ENCODE measurements around the gene SEC23IP.
"Not testable (repeated sequence)": the region's sequence is repeated elsewhere in the genome, so short reads cannot be mapped to it uniquely, and the experiment has no call there.

SEC23IP gene

DNA sequence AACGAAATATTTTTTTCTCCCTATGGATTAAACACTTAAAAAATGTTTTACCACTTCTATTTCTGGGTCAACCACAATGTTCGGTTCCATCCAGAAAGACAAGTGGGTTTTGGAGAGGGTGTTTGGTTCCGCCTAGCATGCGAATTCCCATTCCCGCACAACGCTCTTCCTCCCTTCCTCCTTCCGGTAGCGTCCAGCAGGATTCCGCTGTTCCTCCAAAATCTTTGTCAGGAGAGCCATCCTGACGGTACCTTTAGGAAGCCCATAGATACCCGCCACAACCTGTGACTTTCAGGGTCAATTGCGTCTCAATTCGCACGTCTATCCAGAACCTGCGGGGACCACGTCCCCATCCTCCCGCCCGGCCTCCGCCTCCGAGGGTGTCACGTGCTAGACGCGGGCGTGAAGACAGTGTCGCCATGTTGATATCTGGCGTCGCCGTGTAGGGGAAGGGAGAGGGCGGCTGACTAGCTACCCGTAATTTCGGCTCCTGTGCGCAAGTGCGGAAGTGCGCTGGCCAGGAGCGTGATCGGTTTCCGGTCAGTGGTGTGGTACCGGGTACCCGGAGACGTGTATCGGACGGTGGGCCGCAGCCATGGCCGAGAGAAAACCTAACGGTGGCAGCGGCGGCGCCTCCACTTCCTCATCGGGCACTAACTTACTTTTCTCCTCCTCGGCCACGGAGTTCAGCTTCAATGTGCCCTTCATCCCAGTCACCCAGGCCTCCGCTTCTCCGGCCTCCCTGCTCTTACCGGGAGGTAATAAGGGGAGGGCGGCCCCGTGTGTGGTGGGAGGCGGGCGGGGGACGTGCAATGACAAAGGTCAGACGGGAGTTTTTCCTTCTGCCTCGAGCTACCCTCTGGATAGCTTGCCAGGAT, at the start of gene SEC23IP:
SEC23IP (plus strand) TSS at position 543 of the 878 bp plus-strand sequence; CDS start at position 596, 53 bp downstream.
- ATAC-seq, result peak; percentile 99 to 100

- no peak for ATAC-seq
These were observed 46.9 kb upstream of the SEC23IP start for GRCh38 chr10:119845656-119846055.

DNA sequence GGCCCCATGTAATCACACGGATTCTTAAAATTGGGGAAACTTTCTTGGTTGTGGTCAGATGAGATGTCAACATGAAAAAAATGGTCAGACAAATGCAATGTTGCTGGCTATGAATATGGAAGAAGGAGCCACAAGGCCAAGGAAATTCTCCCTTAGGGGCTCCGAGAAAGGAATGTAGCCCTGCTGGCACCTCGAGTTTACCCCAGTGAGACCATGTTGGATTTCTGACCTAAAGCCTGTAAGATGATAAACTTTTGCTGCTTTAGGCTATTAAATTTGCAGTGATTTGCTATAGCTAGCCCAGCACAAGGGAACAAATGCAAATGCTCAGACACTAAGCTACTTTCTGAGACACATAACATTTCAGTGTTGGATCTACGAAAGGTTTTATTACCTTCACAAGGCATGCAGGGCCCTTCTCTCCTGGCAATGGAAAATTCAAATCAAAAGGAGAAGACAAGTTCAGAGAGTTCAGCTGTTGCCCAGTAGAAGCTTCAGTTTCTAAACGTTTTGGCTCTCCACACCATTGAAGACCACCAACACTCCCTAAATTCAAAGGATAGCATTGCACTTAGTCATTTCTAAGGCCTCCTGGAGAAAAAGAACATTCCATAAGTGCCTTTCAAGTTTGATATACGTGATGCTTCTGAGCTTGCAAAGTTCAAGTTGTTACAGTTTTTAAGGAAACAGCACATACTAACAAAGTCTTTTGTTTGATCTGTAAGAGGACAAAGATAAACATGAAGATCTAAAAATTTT, 43.3 kb upstream of the SEC23IP start:
- ATAC-seq, result no peak

DNA sequence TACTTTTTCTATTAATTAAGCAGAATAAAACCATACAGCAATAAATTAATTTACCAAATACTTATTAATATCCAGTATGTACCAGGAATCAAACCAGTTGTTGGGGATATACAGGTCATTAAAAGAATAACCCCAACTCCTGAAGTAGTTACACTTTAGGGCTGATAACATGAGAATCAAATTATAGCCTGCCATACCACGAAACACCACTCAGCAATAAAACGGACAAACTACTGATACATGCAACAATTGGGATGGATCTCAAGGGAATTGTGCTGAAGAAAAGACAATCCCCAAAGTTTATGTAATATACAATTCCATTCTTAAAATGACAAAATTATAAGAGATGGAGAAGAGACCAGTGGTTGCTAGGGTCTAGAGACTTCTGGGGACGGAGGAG, 42.6 kb upstream of the SEC23IP start:
- no peak for ATAC-seq

GRCh38 chr10:119852277-119852676, 40.3 kb upstream of the SEC23IP start:
- no peak for ATAC-seq

- ATAC-seq, result no peak
These were observed 39.7 kb upstream of the SEC23IP start for GRCh38 chr10:119852822-119853221.

DNA sequence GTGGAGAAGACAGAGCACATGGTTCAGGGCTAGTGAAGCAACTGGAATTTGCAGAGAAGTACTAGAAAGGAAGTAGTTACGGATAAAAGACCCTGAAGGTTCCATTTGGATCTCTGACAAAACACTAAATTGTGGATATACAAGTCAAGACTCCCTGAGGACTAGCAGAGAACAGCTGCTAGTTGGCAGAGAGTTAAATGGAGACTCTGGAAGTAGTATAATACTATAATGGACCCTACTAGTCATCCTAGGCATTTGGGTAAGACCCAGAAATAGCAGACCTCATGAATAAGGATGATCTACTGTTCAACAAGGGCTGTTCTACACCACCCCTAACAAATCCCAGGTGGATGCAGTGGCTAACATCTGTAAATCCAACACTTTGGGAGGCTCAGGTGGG, 39.0 kb upstream of the SEC23IP start:
- no peak for ATAC-seq

DNA sequence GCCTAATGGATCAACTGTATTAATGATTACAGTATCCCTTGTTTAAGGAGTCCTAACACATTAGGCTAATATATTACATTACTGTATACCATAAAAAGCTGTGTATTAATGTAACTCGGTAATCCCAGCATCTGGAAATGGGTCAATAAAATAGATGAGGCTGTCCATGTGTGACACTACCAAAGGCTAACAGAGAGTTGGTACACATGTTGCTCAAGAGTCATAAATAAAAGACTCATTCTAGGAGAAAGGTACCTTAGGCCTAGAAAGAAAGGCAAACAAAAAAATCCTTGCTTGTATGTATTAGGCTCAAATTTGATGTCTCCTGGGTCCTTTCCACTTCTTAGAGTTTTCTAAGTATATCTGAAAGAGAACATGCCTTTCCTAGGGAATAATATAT, 34.5 kb upstream of the SEC23IP start:
- ATAC-seq, result no peak

- ATAC-seq, result peak in 1 of 2 donors; percentile 41
These were observed 32.9 kb upstream of the SEC23IP start for GRCh38 chr10:119859420-119860258.

DNA sequence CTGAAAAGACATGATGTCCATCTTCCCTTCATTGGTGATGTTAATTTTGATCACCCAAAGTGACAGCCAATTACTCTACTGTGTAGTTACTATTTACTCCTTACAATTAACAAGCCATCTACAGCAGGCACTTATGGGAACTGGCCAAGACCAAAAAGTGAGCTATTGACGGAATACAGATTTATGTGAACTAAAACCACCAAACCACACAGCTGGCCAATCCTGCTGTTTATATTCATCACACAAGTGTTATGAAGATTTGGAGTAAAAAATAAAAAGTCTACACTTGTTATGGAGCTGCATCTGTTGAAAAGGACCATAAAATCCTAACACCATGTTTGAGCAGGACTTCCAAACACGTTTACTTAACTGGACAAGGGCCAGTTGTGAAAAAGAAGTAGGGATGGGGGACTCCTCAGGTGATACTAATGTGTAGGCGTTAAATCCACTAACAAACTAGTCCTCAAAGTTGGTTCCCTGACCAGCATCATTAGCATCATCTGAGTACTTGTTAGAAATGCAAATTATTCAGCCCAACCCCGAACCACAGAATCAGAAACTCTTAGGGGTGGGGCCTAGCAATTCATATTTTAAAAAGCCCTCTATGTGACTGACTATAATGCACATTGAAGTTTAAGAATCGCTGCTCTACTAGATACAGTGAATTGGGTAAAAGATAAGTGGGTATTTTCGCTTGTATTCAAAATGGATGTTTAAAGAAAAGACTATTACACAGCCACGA, 31.5 kb upstream of the SEC23IP start:
- ATAC-seq, result peak; percentile 21 to 69

DNA sequence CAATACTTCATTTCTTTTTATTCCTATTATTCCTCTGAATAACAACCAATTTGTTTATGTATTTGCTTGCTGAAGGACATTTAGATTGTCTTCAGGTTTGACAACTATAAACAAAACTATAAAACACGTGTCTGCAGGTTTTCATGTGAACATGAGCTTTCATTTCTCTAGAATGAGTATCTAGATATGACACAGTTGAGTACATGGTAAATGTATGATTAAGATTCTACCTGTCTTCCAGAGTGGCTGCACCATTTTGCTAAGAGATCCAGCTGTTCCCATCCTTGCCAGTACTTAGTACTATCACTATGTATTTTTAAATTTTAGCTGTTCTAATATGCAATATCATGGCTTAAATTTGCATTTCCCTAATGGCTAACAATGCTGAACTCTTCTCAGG, 30.0 kb upstream of the SEC23IP start:
- peak; percentile 48 for ATAC-seq

GRCh38 chr10:119863951-119864565, 28.5 kb upstream of the SEC23IP start:
- ATAC-seq, result no peak

DNA sequence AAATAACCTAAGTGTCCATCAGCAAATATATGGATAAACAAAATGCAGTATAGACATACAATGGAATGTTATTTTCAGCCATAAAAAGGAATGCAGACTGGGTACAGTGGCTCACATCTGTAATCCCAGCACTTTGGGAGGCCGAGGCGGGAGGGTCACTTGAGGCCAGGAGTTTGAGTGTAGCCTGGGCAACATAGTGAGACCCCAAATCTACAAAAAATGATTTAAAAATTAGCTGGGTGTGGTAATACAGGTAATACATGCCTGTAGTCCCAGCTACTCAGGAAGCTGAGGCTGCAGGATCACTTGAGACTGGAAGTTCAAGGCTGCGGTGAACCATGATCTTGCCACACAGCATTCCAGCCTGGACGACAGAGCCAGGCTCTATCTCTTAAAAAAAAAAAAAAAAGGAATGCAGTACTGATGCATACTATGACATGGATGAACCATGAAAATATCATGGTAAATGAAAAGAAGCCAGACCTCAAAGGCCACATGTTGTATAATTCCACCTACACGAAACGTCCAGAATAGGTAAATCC, 26.8 kb upstream of the SEC23IP start:
- no peak for ATAC-seq

GRCh38 chr10:119867317-119867716, 25.2 kb upstream of the SEC23IP start:
- no peak for ATAC-seq

GRCh38 chr10:119869398-119869797, 23.1 kb upstream of the SEC23IP start:
- not testable (repeated sequence) for ATAC-seq

DNA sequence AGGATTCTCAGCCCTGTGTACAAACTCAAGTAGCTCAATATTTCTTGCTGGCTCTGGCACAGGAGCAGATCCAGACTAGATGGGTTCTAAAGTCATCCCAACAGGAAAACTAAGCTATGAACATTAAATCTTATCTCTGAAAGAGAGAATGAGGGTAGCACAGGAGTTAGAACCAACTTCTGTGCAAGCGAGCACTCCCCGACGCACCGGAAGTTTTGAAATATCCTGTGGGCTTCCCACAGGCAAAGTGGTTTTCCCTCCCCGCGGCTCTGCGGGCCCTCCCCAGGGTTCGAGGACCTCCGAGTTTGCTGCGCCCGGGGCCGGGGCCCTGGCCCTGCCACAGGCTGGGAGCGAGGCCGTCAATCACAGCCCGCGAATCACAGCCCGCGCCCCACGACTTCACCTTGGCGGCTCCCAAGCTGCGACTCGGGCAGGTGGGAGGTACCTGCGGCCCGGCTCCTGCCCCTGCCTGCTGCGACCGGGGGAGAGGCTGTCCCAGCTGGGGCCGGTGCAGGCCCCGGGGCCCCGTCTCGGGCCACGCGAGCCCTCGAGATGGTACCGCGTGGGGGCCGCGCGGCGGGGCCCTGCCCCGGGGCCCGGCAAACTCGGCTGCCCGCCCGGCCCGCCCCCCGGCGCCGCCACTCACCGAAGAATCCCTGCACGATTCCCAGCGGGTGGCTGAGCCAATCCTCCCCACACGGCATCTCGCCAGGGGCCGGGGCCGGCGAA, 20.5 kb upstream of the SEC23IP start:
- ATAC-seq, result peak; percentile 36 to 37

DNA sequence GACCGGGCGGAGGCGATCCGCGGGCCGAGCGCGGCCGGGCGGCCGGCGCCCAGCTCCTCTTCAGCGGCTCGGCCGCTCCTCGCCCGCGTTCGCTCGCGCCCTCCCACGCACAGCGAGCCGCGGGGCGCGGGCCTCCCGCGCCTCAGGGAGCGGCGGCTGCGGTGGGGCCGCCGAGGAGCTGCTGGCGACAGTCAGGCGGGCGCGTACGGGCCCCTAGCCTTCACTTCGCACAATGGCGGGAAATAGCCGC, 20.0 kb upstream of the SEC23IP start, which contains the start of gene MCMBP:
MCMBP (minus strand) TSS at position 234 of the 250 bp plus-strand sequence. CDS start 259 bp downstream, outside the sequence.
- ATAC-seq, result no peak

GRCh38 chr10:119872860-119873681, 19.5 kb upstream of the SEC23IP start:
- ATAC-seq, result peak; percentile 94

DNA sequence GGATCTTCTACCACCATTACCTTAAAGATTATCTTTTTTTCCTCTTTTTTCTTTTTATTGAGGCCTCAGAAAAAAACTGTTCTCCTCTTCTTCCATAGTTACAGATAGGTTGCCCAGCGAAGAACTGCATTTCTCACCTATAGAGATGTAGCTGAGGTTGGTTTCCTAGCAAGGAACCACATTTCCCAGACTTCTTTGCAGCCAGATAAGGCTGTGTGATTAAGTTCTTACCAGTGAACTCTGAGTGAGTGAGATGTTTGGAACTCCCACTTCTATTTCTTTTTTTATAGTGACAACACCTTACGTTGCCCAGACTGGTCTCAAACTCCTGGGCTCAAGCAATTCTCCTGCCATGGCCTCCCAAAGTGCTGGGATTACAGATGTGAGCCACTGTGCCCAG, 14.0 kb upstream of the SEC23IP start:
- ATAC-seq, result no peak
